KMS-11 (cell line): Measurements from ENCODE around the gene RNF208.
"Not testable (repeated sequence)": the region's sequence is repeated elsewhere in the genome, so short reads cannot be mapped to it uniquely, and the experiment has no call there.

Source experiments
- H2AFZ ChIP-seq: fragments of 200-600 bp; sonication (generic); 2 replicates; pipeline ENCODE4 v1.6.1; 2016; ENCODE audit warnings: antibody characterized with exemption, mixed run types, low read depth
- H3K27ac ChIP-seq: fragments of 200-600 bp; sonication (generic); 2 replicates; pipeline ENCODE4 v1.6.1; 2016; ENCODE audit warnings: mild to moderate bottlenecking, mixed run types
- H3K27me3 ChIP-seq: fragments of 200-600 bp; sonication (generic); 2 replicates; pipeline ENCODE4 v1.6.1; 2017; ENCODE audit warnings: mild to moderate bottlenecking, low read depth, mixed run types, moderate library complexity; ENCODE audit not compliant: insufficient read depth
- H3K36me3 ChIP-seq: fragments of 200-600 bp; sonication (generic); 2 replicates; pipeline ENCODE4 v1.6.1; 2017; ENCODE audit warnings: mild to moderate bottlenecking, mixed run types; ENCODE audit not compliant: insufficient read depth
- H3K4me1 ChIP-seq: fragments of 200-600 bp; sonication (generic); 2 replicates; pipeline ENCODE4 v1.6.1; 2016; ENCODE audit warnings: mild to moderate bottlenecking, low read depth, mixed run types; ENCODE audit not compliant: poor library complexity, severe bottlenecking
- H3K4me2 ChIP-seq: fragments of 200-600 bp; sonication (generic); 2 replicates; pipeline ENCODE4 v1.7.0; 2016; ENCODE audit warnings: mild to moderate bottlenecking, mixed run types
- H3K4me3 ChIP-seq: fragments of 200-600 bp; sonication (generic); IDR thresholded peaks from 2 replicates; pipeline ENCODE4 v1.6.1; 2017; ENCODE audit warnings: low read depth, low read length, mixed read lengths; ENCODE audit not compliant: insufficient read depth
- H3K79me2 ChIP-seq: fragments of 200-600 bp; sonication (generic); 2 replicates; pipeline ENCODE4 v1.6.1; 2016; ENCODE audit warnings: low read depth, mixed run types; ENCODE audit not compliant: insufficient read depth
- H3K9ac ChIP-seq: fragments of 200-600 bp; sonication (generic); 2 replicates; pipeline ENCODE4 v1.6.1; 2016; ENCODE audit warnings: mild to moderate bottlenecking, mixed run types
- H4K20me1 ChIP-seq: fragments of 200-600 bp; sonication (generic); 2 replicates; pipeline ENCODE4 v1.6.1; 2016; ENCODE audit warnings: mild to moderate bottlenecking, mixed run types; ENCODE audit not compliant: insufficient read depth
- TF ChIP-seq, protein P1 (sequence below): fragments of 200-600 bp; sonication (generic); conservative IDR thresholded peaks from 2 replicates; pipeline ENCODE4 v1.6.1; 2017; ENCODE audit warnings: low read depth, mild to moderate bottlenecking, antibody characterized with exemption, low read length, moderate library complexity, mixed read lengths

RNF208 gene

DNA sequence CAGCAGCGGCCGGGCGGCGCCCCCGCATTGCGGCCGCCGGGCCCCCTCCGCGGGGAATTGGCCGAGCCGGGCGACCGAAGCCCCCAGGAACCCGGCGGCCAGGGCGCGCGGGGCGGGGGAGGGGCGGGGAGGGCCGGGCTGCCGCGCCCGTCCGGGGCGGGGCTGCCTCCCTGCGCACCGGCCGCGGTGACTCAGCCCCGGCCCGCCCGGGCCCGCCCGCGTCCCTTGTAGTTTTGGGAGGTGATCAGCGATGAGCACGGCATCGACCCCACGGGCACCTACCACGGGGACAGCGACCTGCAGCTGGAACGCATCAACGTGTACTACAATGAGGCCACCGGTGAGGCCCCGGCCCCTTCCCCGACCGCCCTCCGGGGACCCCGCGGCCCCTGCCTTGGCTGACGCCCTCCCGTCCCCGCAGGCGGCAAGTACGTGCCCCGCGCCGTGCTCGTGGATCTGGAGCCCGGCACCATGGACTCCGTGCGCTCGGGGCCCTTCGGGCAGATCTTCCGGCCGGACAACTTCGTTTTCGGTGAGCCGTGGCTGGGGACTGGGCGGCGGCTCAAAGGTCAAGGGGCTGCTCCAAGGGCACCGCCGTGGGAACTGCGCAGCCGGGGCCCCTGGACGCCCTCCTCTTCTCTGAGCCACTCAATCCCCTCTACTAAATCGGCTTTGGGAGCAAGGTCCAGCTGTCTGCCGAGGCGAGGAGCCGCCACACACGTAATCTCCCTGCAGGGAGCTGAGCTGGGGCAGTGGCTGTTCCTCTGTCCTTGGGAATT, 19.6 kb upstream of the RNF208 start:
- Histone ChIP-seq H3K27ac (peak overlapping the region; percentile 52), H3K4me1 (peaks cover 25% of the 10 kb centered on the region), H3K79me2 (peaks cover 17% of the 10 kb centered on the region), H3K27me3 (no peaks in the 10 kb centered on the region), H3K4me2 (peak overlapping the region; percentile 76), H4K20me1 (peaks cover 12% of the 10 kb centered on the region; the same call in 1 of the 2 replicates), H2AFZ (no peak overlapping the region), H3K4me3 (no peak overlapping the region), H3K9ac (peak overlapping the region; percentile 62; the same call in 1 of the 2 replicates), H3K36me3 (peaks cover 7% of the 10 kb centered on the region; the same call in 1 of the 2 replicates)
- TF ChIP-seq, protein P1, sequence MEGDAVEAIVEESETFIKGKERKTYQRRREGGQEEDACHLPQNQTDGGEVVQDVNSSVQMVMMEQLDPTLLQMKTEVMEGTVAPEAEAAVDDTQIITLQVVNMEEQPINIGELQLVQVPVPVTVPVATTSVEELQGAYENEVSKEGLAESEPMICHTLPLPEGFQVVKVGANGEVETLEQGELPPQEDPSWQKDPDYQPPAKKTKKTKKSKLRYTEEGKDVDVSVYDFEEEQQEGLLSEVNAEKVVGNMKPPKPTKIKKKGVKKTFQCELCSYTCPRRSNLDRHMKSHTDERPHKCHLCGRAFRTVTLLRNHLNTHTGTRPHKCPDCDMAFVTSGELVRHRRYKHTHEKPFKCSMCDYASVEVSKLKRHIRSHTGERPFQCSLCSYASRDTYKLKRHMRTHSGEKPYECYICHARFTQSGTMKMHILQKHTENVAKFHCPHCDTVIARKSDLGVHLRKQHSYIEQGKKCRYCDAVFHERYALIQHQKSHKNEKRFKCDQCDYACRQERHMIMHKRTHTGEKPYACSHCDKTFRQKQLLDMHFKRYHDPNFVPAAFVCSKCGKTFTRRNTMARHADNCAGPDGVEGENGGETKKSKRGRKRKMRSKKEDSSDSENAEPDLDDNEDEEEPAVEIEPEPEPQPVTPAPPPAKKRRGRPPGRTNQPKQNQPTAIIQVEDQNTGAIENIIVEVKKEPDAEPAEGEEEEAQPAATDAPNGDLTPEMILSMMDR = no peak

DNA sequence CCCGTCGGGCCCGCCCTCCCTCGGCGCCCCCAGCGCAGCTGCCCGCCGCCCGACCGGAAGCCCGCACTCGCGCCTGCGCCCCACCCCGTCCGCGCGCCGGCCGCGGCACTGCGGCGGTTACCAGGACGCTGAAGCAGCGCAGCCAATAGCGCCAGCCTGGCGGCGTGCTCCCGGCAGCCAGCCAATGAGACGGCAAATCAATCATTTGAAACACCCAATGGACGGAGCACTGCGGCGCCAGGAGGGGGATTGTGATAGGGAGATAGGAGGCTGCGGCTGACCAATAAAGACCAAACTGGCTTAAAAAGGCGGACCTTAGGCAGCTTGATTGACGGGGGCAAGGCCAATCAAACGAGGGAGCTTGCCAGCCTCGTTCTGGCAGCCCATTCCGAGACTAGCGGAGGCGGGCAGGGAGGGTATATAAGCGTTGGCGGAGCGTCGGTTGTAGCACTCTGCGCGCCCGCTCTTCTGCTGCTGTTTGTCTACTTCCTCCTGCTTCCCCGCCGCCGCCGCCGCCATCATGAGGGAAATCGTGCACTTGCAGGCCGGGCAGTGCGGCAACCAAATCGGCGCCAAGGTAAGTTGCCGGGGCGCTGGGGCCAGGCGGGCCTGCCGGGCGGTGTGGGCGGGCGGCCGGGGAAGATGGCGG, 18.9 kb upstream of the RNF208 start, which contains the start of gene TUBB4B:
TUBB4B (plus strand) TSS at position 447 of the 649 bp plus-strand sequence; CDS start at position 521, 74 bp downstream.
- Histone ChIP-seq H3K36me3 (peaks cover 7% of the 10 kb centered on the region; the same call in 1 of the 2 replicates), H3K27ac (peak within 1 kb of the TSS; percentile 91), H3K9ac (peak within 1 kb of the TSS; percentile 82), H3K4me2 (peak within 1 kb of the TSS; percentile 76), H3K4me3 (no peak within 1 kb of the TSS), H3K27me3 (no peaks in the 10 kb centered on the region), H4K20me1 (peaks cover 12% of the 10 kb centered on the region; the same call in 1 of the 2 replicates), H3K79me2 (peaks cover 17% of the 10 kb centered on the region), H2AFZ (peak within 1 kb of the TSS; percentile 72), H3K4me1 (peaks cover 31% of the 10 kb centered on the region)
- TF ChIP-seq, protein P1 = no peak

DNA sequence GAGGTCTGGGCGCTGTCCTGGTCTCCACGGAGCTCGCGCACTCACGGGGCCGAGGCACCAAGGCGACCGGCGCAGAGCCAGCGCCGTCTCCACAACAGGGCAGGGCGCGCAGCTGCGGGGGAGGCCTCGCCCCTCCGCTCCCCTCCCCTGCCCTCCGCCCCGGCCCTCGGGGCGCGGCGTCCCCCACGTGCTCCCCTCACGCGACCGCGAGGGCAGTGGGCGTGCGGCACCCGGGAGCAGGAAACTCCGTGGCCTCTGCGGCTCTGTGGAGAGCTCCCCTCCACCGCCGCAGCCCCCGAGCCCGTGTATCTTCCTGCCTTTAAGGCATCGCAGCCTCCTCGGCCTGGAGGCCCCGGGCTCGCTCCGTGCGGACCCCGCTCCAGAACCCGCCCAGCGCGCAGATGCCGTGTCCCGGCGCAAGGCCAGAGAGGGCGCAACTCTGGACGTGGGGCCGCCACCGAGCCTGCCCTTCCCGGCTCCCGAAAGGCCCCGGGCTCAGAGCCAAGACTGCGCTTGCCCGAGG, 18.3 kb upstream of the RNF208 start:
- peaks cover 17% of the 10 kb centered on the region for H3K79me2 ChIP-seq
- peaks cover 31% of the 10 kb centered on the region for H3K4me1 ChIP-seq
- H3K4me2 ChIP-seq = peak overlapping the region; percentile 58
- TF ChIP-seq, protein P1 = no peak
- H3K27me3 ChIP-seq = peaks cover 5% of the 10 kb centered on the region; the same call in 1 of the 2 replicates
- peaks cover 12% of the 10 kb centered on the region; the same call in 1 of the 2 replicates for H4K20me1 ChIP-seq
- H3K36me3 ChIP-seq = peaks cover 7% of the 10 kb centered on the region; the same call in 1 of the 2 replicates
- H3K4me3 ChIP-seq = no peak overlapping the region
- peak overlapping the region; percentile 91 for H3K27ac ChIP-seq
- peak overlapping the region; percentile 72 for H2AFZ ChIP-seq
- peak overlapping the region; percentile 82 for H3K9ac ChIP-seq

- peaks cover 31% of the 10 kb centered on the region for H3K4me1 ChIP-seq
- peak overlapping the region; percentile 72 for H2AFZ ChIP-seq
Observed at GRCh38 chr9:137239541-137240200, 17.6 kb upstream of the RNF208 start.

More at GRCh38 chr9:137239541-137240200, 17.6 kb upstream of the RNF208 start:
- Histone ChIP-seq H4K20me1 (peaks cover 12% of the 10 kb centered on the region; the same call in 1 of the 2 replicates), H3K79me2 (peaks cover 17% of the 10 kb centered on the region), H3K4me2 (peak overlapping the region; percentile 58), H3K27ac (peak overlapping the region; percentile 91), H3K9ac (peak overlapping the region; percentile 82), H3K27me3 (peaks cover 12% of the 10 kb centered on the region)
- H3K36me3 ChIP-seq, H3K4me3 ChIP-seq: not testable (repeated sequence)
